HepG2 (cell line): ENCODE results near the gene CAMK1G. TPM values are rescaled to one million over a fixed set of nuclear protein-coding genes. Genes with fewer than 3 reads are reported as not detected.

Experiments
- ATAC-seq: fragments of 200-7000 bp; cut with Tn5 transposase; 3 replicates; pipeline ENCODE4 v1.9.1; 2020; ENCODE audit warnings: mild to moderate bottlenecking, moderate library complexity
- BruUV-seq: library from RNA; stranded (reverse); fragments of 400-500 nt; replicated peaks from 2 replicates; lab custom pipeline; 2021; lab: Mats Ljungman, UMichigan
- CTCF ChIA-PET: fragments of 300-600 bp; formaldehyde crosslinking; extraction: SDS; loops from one replicate; lab custom pipeline; 2021; ENCODE audit warnings: low total read pairs, inconsistent platforms, low intra/inter-chr PET ratio; lab: Yijun Ruan, JAX
- POLR2A ChIA-PET: fragments of 350-600 bp; sonication (Branson Sonifier 250); formaldehyde crosslinking; loops from one replicate; lab custom pipeline; 2020; ENCODE audit warnings: antibody characterized with exemption, inconsistent platforms; lab: Yijun Ruan, JAX
- DNase-seq: peaks from one replicate; pipeline ENCODE4 v3.0.0-alpha.2; 2015; ENCODE audit warnings: low spot score
- FAIRE-seq: peaks from 3 replicates; lab custom pipeline; 2011; peaks lifted over from hg19 to GRCh38; lab: Jason Lieb, UNC
- H2AFZ ChIP-seq: one replicate; pipeline ENCODE4 v1.6.1; 2011; ENCODE audit warnings: low read length, inconsistent platforms
- H3K27ac ChIP-seq: fragments of 300-600 bp; 3 replicates; pipeline ENCODE4 v1.8.0; 2011; ENCODE audit warnings: mixed run types, mild to moderate bottlenecking, mixed read lengths, low read length, inconsistent platforms; ENCODE audit not compliant: insufficient read depth; ENCODE audit errors: extremely low read length
- H3K27me3 ChIP-seq, 2 experiments: fragments of 200-600 bp in 1 of 2; 2 replicates in 1 of 2; 3 replicates in 1 of 2; pipeline versions ENCODE4 v1.6.0 to v1.8.0; 2011; ENCODE audit warnings: low read length in 2 of 2, mild to moderate bottlenecking in 2 of 2, moderate library complexity in 2 of 2, inconsistent platforms in 1 of 2; ENCODE audit not compliant: insufficient read depth in 2 of 2, control insufficient read depth in 1 of 2
- H3K36me3 ChIP-seq, 2 experiments: fragments of 200-600 bp in 1 of 2; replicated peaks in 1 of 2; 2 replicates in 1 of 2; 3 replicates in 1 of 2; pipeline versions ENCODE4 v1.5.1 to v1.8.0; 2011; ENCODE audit warnings: low read length in 2 of 2, inconsistent platforms in 1 of 2; ENCODE audit not compliant: insufficient read depth in 2 of 2, control insufficient read depth in 1 of 2
- H3K4me1 ChIP-seq: 2 replicates; pipeline ENCODE4 v1.5.1; 2012; ENCODE audit warnings: low read length, inconsistent platforms; ENCODE audit not compliant: insufficient read depth
- H3K4me2 ChIP-seq: 2 replicates; pipeline ENCODE4 v1.6.0; 2011; ENCODE audit warnings: low read depth, low read length, inconsistent platforms
- H3K4me3 ChIP-seq, 3 experiments: fragments of 200-600 bp in 1 of 3; sonication (generic), shearing (Covaris generic) in 1 of 3; replicated peaks in 1 of 3; 2 replicates each; pipeline ENCODE4 v1.5.1; 2011 to 2016; ENCODE audit warnings: low read length in 3 of 3, inconsistent platforms in 2 of 3, low read depth in 2 of 3, mild to moderate bottlenecking in 2 of 3, control low read depth in 1 of 3, mixed read lengths in 1 of 3; ENCODE audit not compliant: insufficient read depth in 1 of 3
- H3K79me2 ChIP-seq: one replicate; pipeline ENCODE4 v1.6.1; 2011; ENCODE audit warnings: low read length, inconsistent platforms; ENCODE audit not compliant: insufficient read depth
- H3K9ac ChIP-seq: 2 replicates; pipeline ENCODE4 v1.6.0; 2011; ENCODE audit warnings: mild to moderate bottlenecking, low read depth, low read length, inconsistent platforms; ENCODE audit not compliant: insufficient read depth
- H3K9me3 ChIP-seq: 2 replicates; pipeline ENCODE4 v1.5.1; 2012; ENCODE audit warnings: mild to moderate bottlenecking, low read length
- H4K20me1 ChIP-seq: 2 replicates; pipeline ENCODE4 v1.6.0; 2011; ENCODE audit warnings: inconsistent platforms, mild to moderate bottlenecking, low read length, moderate library complexity; ENCODE audit not compliant: insufficient read depth
- CREM ChIP-seq, 2 experiments: sonication (generic) in 1 of 2; formaldehyde crosslinking in 1 of 2; IDR thresholded peaks; 2 replicates each; pipeline versions ENCODE4 v1.4.0 to v1.6.1; 2016 to 2020; ENCODE audit warnings: antibody characterized with exemption in 1 of 2, mild to moderate bottlenecking in 1 of 2, missing genetic modification reagents in 1 of 2
- GABPA ChIP-seq, 2 experiments: IDR thresholded peaks; 2 replicates each; pipeline ENCODE4 v1.6.1; 2011 to 2016; ENCODE audit warnings: low read depth in 2 of 2, low read length in 1 of 2, missing biosample characterization in 1 of 2, missing genetic modification characterization in 1 of 2
- MEF2D ChIP-seq: sonication (generic); formaldehyde crosslinking; IDR thresholded peaks from 2 replicates; pipeline ENCODE4 v1.5.1; 2020; ENCODE audit warnings: mild to moderate bottlenecking, missing genetic modification reagents
- NKX3-1 ChIP-seq: sonication (generic); formaldehyde crosslinking; IDR thresholded peaks from 2 replicates; pipeline ENCODE4 v1.5.0; 2020; ENCODE audit warnings: missing genetic modification reagents
- ZEB1 ChIP-seq: IDR thresholded peaks from 2 replicates; pipeline ENCODE4 v1.6.1; 2012; ENCODE audit warnings: mild to moderate bottlenecking, low read depth, inconsistent platforms; ENCODE audit not compliant: insufficient replicate concordance
- ZFP1 ChIP-seq: IDR thresholded peaks from 2 replicates; pipeline ENCODE4 v1.6.1; 2016
- ZNF224 ChIP-seq: sonication (generic); formaldehyde crosslinking; IDR thresholded peaks from 2 replicates; pipeline ENCODE4 v1.5.0; 2020; ENCODE audit warnings: mild to moderate bottlenecking, missing genetic modification reagents
- ZNF75D ChIP-seq: sonication (generic); formaldehyde crosslinking; IDR thresholded peaks from 2 replicates; pipeline ENCODE4 v1.8.1; 2023; ENCODE audit warnings: missing genetic modification reagents, mild to moderate bottlenecking, borderline replicate concordance
- ZNF766 ChIP-seq: sonication (generic); formaldehyde crosslinking; IDR thresholded peaks from 2 replicates; pipeline ENCODE4 v1.5.0; 2020; ENCODE audit warnings: missing genetic modification reagents, borderline replicate concordance
- ZNF891 ChIP-seq: sonication (generic); formaldehyde crosslinking; IDR thresholded peaks from 2 replicates; pipeline ENCODE4 v1.5.0; 2020; ENCODE audit warnings: mild to moderate bottlenecking, missing genetic modification reagents
- WGBS: methylation state at CpG from one replicate; pipeline ENCODE4 v1.1.6; 2017; ENCODE audit warnings: low lambda C conversion rate; 5-methylcytosine and 5-hydroxymethylcytosine counted together
- in situ Hi-C: cut with HindIII; loops from 2 replicates; pipeline ENCODE4 v1.10.0; 2017; ENCODE audit warnings: low pct_unique_long_range_greater_than_20kb; ENCODE audit not compliant: extremely low pct_ligation_motif_present
- intact Hi-C: fragments of 100-400 bp; cut with micrococcal nuclease; formaldehyde crosslinking; loops from one replicate; pipeline ENCODE4 v1.10.0; 2022; ENCODE audit not compliant: unreplicated experiment
- polyA plus RNA-seq, 8 experiments: library from polyadenylated mRNA; depleted of rRNA in 3 of 8; stranded (reverse) in 7 of 8; unstranded in 1 of 8; fragments of >200 nt; fragmentation: Illumina TruSeq in 4 of 8; extraction: Trizol in 4 of 8; gene quantifications; 2 replicates each; pipeline versions ENCODE4 v1.2.1 to v1.2.3, GENCODE V29; 2011 to 2016; ENCODE audit warnings: low read depth in 4 of 8, missing spikeins in 1 of 8, mixed read lengths in 1 of 8; ENCODE audit not compliant: insufficient read depth in 1 of 8
- total RNA-seq, 5 experiments: library from RNA; depleted of rRNA; stranded (reverse); fragments of >200 nt; fragmentation: Illumina TruSeq; extraction: Trizol; gene quantifications; 2 replicates each; pipeline ENCODE4 v1.2.3, GENCODE V29; 2016; ENCODE audit warnings: low read depth in 1 of 5
- TF ChIP-seq, protein P1 (sequence below): sonication (generic); formaldehyde crosslinking; IDR thresholded peaks from 2 replicates; pipeline ENCODE4 v1.4.0; 2020; ENCODE audit warnings: missing genetic modification reagents, mild to moderate bottlenecking, borderline replicate concordance
- TF ChIP-seq, protein P2 (sequence below): sonication (generic); formaldehyde crosslinking; IDR thresholded peaks from 2 replicates; pipeline ENCODE4 v1.4.0; 2020; ENCODE audit warnings: missing genetic modification reagents, borderline replicate concordance

Gene CAMK1G
- total and polyA plus RNA-seq, 2 of the 13 experiments (the other 11 are each of a cell fraction or from before 2014, with no cell fraction given), result not detected

DNA sequence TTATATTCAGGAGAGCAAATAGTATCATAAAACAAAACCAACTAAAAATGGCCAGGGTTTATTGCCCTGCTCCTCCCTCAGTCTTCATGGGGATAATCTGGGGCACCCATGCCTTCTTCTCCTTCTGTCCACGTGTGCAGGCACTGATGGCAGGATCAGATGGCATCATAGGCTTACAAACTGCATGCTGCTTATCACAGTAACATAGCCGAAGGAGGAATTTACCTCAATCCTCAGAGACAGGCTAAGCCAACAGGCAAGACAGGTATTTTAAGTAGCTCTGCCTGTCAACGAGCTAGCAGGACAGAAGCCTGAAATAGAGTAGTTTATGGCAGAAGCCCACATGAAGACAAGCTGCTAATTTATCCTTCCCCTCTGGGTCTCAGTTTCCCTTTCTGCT lies 59.3 kb downstream of the CAMK1G start:
- DNase-seq (no peak), ATAC-seq (no peak), FAIRE-seq (no peak)
- 0% methylated on average over 2 of the region's 3 CpGs for whole genome bisulfite sequencing
- H2AFZ ChIP-seq, result no peak overlapping the region
- in situ Hi-C loops, result no loop called here
- ChIA-PET POLR2A (no interaction called here), CTCF (no interaction called here)
- H3K9me3 ChIP-seq, result no peaks in the 10 kb centered on the region
- no peaks in the 10 kb centered on the region for H3K79me2 ChIP-seq
- no peaks in the 10 kb centered on the region for H3K4me1 ChIP-seq
- no peak overlapping the region for H3K9ac ChIP-seq
- H3K36me3 ChIP-seq, result no peaks in the 10 kb centered on the region
- no peak overlapping the region for H3K4me2 ChIP-seq
- H3K4me3 ChIP-seq, result no peak overlapping the region
- no peak overlapping the region for H3K27ac ChIP-seq
- no peaks in the 10 kb centered on the region for H4K20me1 ChIP-seq
- no peaks in the 10 kb centered on the region; a peak in 1 of 5 replicates for H3K27me3 ChIP-seq
- no TSS peak for BruUV-seq
- intact Hi-C loops, result no loop called here
- TF ChIP-seq, protein P1, sequence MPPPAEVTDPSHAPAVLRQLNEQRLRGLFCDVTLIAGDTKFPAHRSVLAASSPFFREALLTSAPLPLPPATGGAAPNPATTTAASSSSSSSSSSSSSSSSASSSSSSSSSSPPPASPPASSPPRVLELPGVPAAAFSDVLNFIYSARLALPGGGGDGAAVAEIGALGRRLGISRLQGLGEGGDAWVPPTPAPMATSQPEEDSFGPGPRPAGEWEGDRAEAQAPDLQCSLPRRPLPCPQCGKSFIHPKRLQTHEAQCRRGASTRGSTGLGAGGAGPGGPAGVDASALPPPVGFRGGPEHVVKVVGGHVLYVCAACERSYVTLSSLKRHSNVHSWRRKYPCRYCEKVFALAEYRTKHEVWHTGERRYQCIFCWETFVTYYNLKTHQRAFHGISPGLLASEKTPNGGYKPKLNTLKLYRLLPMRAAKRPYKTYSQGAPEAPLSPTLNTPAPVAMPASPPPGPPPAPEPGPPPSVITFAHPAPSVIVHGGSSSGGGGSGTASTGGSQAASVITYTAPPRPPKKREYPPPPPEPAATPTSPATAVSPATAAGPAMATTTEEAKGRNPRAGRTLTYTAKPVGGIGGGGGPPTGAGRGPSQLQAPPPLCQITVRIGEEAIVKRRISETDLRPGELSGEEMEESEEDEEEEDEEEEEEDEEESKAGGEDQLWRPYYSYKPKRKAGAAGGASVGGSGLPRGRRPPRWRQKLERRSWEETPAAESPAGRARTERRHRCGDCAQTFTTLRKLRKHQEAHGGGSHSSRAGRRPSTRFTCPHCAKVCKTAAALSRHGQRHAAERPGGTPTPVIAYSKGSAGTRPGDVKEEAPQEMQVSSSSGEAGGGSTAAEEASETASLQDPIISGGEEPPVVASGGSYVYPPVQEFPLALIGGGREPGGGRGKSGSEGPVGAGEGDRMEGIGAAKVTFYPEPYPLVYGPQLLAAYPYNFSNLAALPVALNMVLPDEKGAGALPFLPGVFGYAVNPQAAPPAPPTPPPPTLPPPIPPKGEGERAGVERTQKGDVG, result no peak
- TF ChIP-seq ZEB1, result no peak
- TF ChIP-seq MEF2D (CRISPR knock-in tag), result no peak
- TF ChIP-seq ZNF75D (CRISPR knock-in tag), result no peak
- TF ChIP-seq, protein P2, sequence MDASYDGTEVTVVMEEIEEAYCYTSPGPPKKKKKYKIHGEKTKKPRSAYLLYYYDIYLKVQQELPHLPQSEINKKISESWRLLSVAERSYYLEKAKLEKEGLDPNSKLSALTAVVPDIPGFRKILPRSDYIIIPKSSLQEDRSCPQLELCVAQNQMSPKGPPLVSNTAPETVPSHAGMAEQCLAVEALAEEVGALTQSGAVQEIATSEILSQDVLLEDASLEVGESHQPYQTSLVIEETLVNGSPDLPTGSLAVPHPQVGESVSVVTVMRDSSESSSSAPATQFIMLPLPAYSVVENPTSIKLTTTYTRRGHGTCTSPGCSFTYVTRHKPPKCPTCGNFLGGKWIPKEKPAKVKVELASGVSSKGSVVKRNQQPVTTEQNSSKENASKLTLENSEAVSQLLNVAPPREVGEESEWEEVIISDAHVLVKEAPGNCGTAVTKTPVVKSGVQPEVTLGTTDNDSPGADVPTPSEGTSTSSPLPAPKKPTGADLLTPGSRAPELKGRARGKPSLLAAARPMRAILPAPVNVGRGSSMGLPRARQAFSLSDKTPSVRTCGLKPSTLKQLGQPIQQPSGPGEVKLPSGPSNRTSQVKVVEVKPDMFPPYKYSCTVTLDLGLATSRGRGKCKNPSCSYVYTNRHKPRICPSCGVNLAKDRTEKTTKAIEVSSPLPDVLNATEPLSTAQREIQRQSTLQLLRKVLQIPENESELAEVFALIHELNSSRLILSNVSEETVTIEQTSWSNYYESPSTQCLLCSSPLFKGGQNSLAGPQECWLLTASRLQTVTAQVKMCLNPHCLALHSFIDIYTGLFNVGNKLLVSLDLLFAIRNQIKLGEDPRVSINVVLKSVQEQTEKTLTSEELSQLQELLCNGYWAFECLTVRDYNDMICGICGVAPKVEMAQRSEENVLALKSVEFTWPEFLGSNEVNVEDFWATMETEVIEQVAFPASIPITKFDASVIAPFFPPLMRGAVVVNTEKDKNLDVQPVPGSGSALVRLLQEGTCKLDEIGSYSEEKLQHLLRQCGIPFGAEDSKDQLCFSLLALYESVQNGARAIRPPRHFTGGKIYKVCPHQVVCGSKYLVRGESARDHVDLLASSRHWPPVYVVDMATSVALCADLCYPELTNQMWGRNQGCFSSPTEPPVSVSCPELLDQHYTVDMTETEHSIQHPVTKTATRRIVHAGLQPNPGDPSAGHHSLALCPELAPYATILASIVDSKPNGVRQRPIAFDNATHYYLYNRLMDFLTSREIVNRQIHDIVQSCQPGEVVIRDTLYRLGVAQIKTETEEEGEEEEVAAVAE, result no peak
- no peak for TF ChIP-seq ZNF224 (CRISPR knock-in tag)
- no peak for TF ChIP-seq CREM (IDR thresholded peaks at IDR 0.05)
- TF ChIP-seq CREM (CRISPR knock-in tag; IDR thresholded peaks at IDR 0.05), result no peak
- no peak for TF ChIP-seq NKX3-1 (CRISPR knock-in tag)
- no peak for TF ChIP-seq ZFP1
- TF ChIP-seq GABPA (IDR thresholded peaks at IDR 0.05; ENCODE audit: low read depth, low read length), result no peak
- no peak for TF ChIP-seq GABPA (CRISPR knock-in tag; IDR thresholded peaks at IDR 0.05; ENCODE audit: low read depth)
- TF ChIP-seq ZNF891 (CRISPR knock-in tag), result no peak
- no peak for TF ChIP-seq ZNF766
